WTC11 (cell line): Measurements from ENCODE around the gene TTC39C. TPM values are rescaled to one million over a fixed set of nuclear protein-coding genes. Genes with fewer than 3 reads are reported as not detected.

ENCODE experiments used
- ATAC-seq: fragments of 200-7000 bp; cut with Tn5 transposase; 2 replicates; pipeline ENCODE4 v1.10.0; 2021; ENCODE audit warnings: mild to moderate bottlenecking, moderate library complexity
- CTCF ChIA-PET: fragments of 300-600 bp; sonication (Branson Sonifier 250); formaldehyde crosslinking; loops from one replicate; lab custom pipeline; 2021; ENCODE audit warnings: antibody characterized with exemption; lab: Charles Lee
- POLR2A ChIA-PET: fragments of 350-600 bp; sonication (Branson Sonifier 250); formaldehyde crosslinking; loops from one replicate; lab custom pipeline; 2021; ENCODE audit warnings: antibody characterized with exemption; lab: Charles Lee
- DNase-seq: peaks from one replicate; pipeline ENCODE4 v3.0.0; 2021; ENCODE audit warnings: low spot score
- H3K27ac Mint-ChIP-seq: 2 replicates; pipeline ENCODE4 v1.8.0; 2021; ENCODE audit warnings: mixed read lengths
- H3K27me3 Mint-ChIP-seq: 2 replicates; pipeline ENCODE4 v1.8.0; 2021; ENCODE audit warnings: low read depth, mild to moderate bottlenecking, moderate library complexity, mixed read lengths
- H3K36me3 Mint-ChIP-seq: 2 replicates; pipeline ENCODE4 v1.8.0; 2021; ENCODE audit warnings: mixed read lengths
- H3K4me1 Mint-ChIP-seq: 2 replicates; pipeline ENCODE4 v1.8.0; 2022; ENCODE audit warnings: mixed read lengths
- H3K4me3 Mint-ChIP-seq: 2 replicates; pipeline ENCODE4 v1.8.0; 2021; ENCODE audit warnings: mild to moderate bottlenecking, moderate library complexity, mixed read lengths
- H3K9me3 Mint-ChIP-seq: 2 replicates; pipeline ENCODE4 v1.8.0; 2021; ENCODE audit warnings: mixed read lengths
- AFF4 ChIP-seq: sonication (generic); formaldehyde crosslinking; IDR thresholded peaks from 2 replicates; pipeline ENCODE4 v1.8.1; 2023; ENCODE audit warnings: mild to moderate bottlenecking, missing genetic modification reagents, borderline replicate concordance
- ATF1 ChIP-seq: sonication (generic); formaldehyde crosslinking; IDR thresholded peaks from 2 replicates; pipeline ENCODE4 v1.8.1; 2023; ENCODE audit warnings: mild to moderate bottlenecking, moderate library complexity, missing genetic modification reagents
- CTCF ChIP-seq: fragments of 200-600 bp; IDR thresholded peaks from 2 replicates; pipeline ENCODE4 v1.8.0; 2022; ENCODE audit warnings: antibody characterized with exemption
- E2F1 ChIP-seq: sonication (generic); formaldehyde crosslinking; IDR thresholded peaks from 2 replicates; pipeline ENCODE4 v1.8.0; 2022; ENCODE audit warnings: mild to moderate bottlenecking, missing genetic modification reagents
- GABPB1 ChIP-seq: sonication (generic); formaldehyde crosslinking; IDR thresholded peaks from 2 replicates; pipeline ENCODE4 v1.8.1; 2023; ENCODE audit warnings: mild to moderate bottlenecking, missing genetic modification reagents
- HMGXB4 ChIP-seq: sonication (generic); formaldehyde crosslinking; IDR thresholded peaks from 2 replicates; pipeline ENCODE4 v1.8.1; 2023; ENCODE audit warnings: mild to moderate bottlenecking, moderate library complexity, missing genetic modification reagents
- MLX ChIP-seq: sonication (generic); formaldehyde crosslinking; IDR thresholded peaks from 2 replicates; pipeline ENCODE4 v1.8.1; 2023; ENCODE audit warnings: mild to moderate bottlenecking, missing genetic modification reagents, moderate library complexity
- MYBL2 ChIP-seq: sonication (generic); formaldehyde crosslinking; IDR thresholded peaks from 2 replicates; pipeline ENCODE4 v1.8.1; 2023; ENCODE audit warnings: mild to moderate bottlenecking, moderate library complexity, missing genetic modification reagents
- NR3C1 ChIP-seq: sonication (generic); formaldehyde crosslinking; conservative IDR thresholded peaks from 2 replicates; pipeline ENCODE4 v1.8.1; 2023; ENCODE audit warnings: low read depth, mild to moderate bottlenecking, missing genetic modification reagents
- RORB ChIP-seq: fragments of 250-450 bp; sonication (Bioruptor Pico); IDR thresholded peaks from 2 replicates; pipeline ENCODE4 v1.9.0; 2021; ENCODE audit warnings: mild to moderate bottlenecking
- STAT6 ChIP-seq: sonication (generic); formaldehyde crosslinking; conservative IDR thresholded peaks from 2 replicates; pipeline ENCODE4 v1.8.1; 2023; ENCODE audit warnings: mild to moderate bottlenecking, low read depth, missing genetic modification reagents, moderate library complexity
- ZMAT4 ChIP-seq: fragments of 250-450 bp; sonication (Bioruptor Pico); IDR thresholded peaks from 2 replicates; pipeline ENCODE4 v1.9.0; 2021; ENCODE audit warnings: mild to moderate bottlenecking
- ZNF423 ChIP-seq: fragments of 250-450 bp; sonication (Bioruptor Pico); IDR thresholded peaks from 2 replicates; pipeline ENCODE4 v2.1.2; 2022; ENCODE audit warnings: mild to moderate bottlenecking, moderate library complexity
- total RNA-seq: library from RNA; stranded (reverse); gene quantifications from 3 replicates; pipeline ENCODE4 v1.2.3, GENCODE V29; 2021

Gene TTC39C
- total RNA-seq, 1 experiment from 2014 or later, result 57.3 TPM

GRCh38 chr18:24055878-24056277, 41.3 kb downstream of the TTC39C start:
- POLR2A ChIA-PET, result no interaction called here
- H3K4me3 Mint-ChIP-seq, result no peak overlapping the region
- no peaks in the 10 kb centered on the region for H3K27me3 Mint-ChIP-seq
- peaks cover 9% of the 10 kb centered on the region for H3K9me3 Mint-ChIP-seq
- H3K36me3 Mint-ChIP-seq, result peaks cover 7% of the 10 kb centered on the region; the same call in 1 of the 2 replicates
- CTCF ChIA-PET, result interaction anchor here (0.6 to 1.3 kb wide), 2 partner anchors 39 to 935 kb away, joined by 4 read pairs; no protein-coding TSS in a partner anchor
- ATAC-seq, result no peak
- TF ChIP-seq GABPB1 (CRISPR knock-in tag) (no peak), MYBL2 (CRISPR knock-in tag) (no peak), RORB (CRISPR knock-in tag) (no peak), ZMAT4 (CRISPR knock-in tag) (no peak), NR3C1 (CRISPR knock-in tag) (no peak), AFF4 (CRISPR knock-in tag) (no peak), CTCF (no peak), E2F1 (no peak), MLX (CRISPR knock-in tag) (no peak), STAT6 (CRISPR knock-in tag) (no peak), ZNF423 (CRISPR knock-in tag) (no peak), ATF1 (CRISPR knock-in tag) (no peak), HMGXB4 (CRISPR knock-in tag) (no peak)
- DNase-seq, result no peak
- H3K4me1 Mint-ChIP-seq, result peaks cover 32% of the 10 kb centered on the region
- no peak overlapping the region for H3K27ac Mint-ChIP-seq
